Fibroblast of the aortic adventitia (primary cell): Measurements from ENCODE around the gene MSLN. TPM values are rescaled to one million over a fixed set of nuclear protein-coding genes. Genes with fewer than 3 reads are reported as not detected.
"Not testable (repeated sequence)": the region's sequence is repeated elsewhere in the genome, so short reads cannot be mapped to it uniquely, and the experiment has no call there.

Experiments used
- DNase-seq: peaks from one replicate; pipeline ENCODE4 v3.0.0-alpha.2; 2010; ENCODE audit warnings: low read depth
- H3K4me3 ChIP-seq: 2 replicates; pipeline ENCODE4 v1.5.1; 2011; ENCODE audit warnings: low read depth, mild to moderate bottlenecking, control low read depth, low read length, moderate library complexity
- total RNA-seq: library from RNA; depleted of rRNA; stranded (reverse); fragments of >200 nt; gene quantifications from 2 replicates; pipeline ENCODE4 v1.2.3, GENCODE V29; 2012; ENCODE audit warnings: low replicate concordance
- TF ChIP-seq, protein P1 (sequence below): IDR thresholded peaks from 2 replicates; pipeline ENCODE4 v1.5.1; 2011; ENCODE audit warnings: mild to moderate bottlenecking, low read length, control low read depth, inconsistent platforms; ENCODE audit not compliant: insufficient read depth

MSLN gene
- total RNA-seq, 1 donor = not detected

DNA sequence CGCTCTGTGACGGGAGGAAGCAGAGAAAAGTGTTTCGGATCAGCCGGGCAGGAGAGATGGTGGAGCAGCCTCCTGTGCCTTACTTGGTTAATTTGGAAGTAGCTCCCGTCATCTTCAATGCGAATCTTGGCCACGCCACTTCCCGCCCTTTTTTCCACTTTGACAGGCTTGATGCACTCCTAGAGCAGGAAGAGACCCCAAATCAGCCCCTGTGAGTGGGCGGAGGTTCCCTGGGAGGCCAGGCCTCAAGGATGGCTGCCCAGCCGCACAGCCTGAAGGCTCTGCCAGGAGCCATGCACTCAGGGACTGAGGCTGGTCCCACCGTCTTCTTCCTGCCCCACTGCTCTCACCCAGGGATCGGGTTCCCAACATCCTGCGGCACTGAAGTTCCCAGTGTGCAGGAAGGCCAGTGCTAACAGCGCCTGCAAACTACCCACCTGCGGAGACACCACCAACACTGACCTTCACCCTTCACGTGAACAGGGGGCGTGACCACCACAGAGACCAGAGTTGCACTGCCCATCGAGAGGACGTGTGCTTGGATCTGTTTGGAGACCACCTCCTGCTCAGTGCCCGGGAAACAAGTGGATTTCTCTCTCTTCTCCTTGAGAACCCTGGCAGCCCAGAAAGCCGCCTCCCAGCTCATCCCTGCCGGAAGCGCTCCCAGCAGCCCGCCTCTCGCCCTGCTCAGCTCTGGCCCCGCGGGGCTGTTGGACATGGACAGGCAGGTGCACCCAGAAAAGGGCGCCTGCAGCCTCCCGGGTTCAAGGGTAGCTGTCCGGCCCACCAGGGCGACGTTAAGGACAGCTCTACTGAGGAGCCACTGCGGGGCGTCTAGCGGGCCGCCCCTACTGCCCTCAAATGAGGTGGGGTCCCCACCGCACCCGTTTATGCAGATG, 20.7 kb upstream of the MSLN start:
- TF ChIP-seq, protein P1, sequence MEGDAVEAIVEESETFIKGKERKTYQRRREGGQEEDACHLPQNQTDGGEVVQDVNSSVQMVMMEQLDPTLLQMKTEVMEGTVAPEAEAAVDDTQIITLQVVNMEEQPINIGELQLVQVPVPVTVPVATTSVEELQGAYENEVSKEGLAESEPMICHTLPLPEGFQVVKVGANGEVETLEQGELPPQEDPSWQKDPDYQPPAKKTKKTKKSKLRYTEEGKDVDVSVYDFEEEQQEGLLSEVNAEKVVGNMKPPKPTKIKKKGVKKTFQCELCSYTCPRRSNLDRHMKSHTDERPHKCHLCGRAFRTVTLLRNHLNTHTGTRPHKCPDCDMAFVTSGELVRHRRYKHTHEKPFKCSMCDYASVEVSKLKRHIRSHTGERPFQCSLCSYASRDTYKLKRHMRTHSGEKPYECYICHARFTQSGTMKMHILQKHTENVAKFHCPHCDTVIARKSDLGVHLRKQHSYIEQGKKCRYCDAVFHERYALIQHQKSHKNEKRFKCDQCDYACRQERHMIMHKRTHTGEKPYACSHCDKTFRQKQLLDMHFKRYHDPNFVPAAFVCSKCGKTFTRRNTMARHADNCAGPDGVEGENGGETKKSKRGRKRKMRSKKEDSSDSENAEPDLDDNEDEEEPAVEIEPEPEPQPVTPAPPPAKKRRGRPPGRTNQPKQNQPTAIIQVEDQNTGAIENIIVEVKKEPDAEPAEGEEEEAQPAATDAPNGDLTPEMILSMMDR = no peak
- H3K4me3 ChIP-seq = peak overlapping the region; percentile 82
- no peak for DNase-seq

DNA sequence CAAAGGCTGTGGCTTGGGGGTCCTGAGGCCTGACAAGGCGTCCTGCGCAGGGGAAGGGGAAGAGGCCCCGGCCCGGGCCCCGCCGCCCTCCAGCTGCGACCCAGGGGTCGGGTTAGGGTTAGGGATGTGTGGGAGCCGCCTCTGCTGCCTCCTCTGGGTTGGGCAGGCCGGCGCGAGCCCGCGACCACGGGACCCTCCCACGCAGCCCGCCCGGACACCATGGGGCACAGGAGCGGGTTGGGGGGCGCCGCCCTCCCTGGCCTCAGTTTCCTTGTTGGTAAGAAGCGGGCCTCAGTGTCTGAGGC, 20.1 kb upstream of the MSLN start:
- peak overlapping the region; percentile 82 for H3K4me3 ChIP-seq
- no peak for DNase-seq

DNA sequence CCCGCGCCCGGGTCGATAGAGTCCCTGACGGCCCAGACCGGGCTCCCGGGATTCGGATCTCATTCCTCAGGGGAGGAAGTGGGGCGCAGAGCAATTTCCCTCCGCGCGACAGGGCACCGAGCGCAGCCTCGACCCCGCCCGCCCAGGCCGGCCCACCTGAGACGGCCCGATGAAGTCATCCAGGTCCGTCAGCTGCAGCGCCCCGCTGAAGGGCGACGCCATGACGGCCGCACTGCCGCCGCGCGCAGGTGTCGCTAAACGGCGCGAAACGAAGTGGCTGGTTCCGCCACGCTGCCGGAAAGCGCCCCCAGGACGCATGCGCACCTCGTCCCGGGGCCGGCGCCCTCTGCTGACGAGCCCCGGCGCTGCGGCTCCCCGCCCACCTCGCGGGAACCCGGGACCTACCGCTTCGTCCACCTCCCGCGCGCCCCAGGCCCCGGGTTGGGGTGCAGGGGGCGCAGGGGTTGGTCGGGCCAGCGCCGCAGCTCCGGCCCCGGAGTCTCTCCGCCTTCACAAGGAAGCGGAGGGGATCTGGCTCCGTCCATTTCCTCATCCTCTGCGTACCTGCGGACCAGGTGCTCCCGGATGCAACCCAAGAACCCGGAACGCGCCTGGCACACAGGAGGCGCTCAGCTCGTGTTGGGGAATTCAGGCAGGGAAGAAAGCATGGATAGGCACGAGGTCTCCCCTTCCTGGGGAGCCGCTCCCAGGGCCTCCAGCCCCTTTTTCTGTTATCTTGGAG, 19.6 kb upstream of the MSLN start, which contains the start of gene CIAO3:
CIAO3 (minus strand) TSS at position 234 of the 742 bp plus-strand sequence; CDS start at position 222, 12 bp downstream.
- H3K4me3 ChIP-seq = peak within 1 kb of the TSS; percentile 82
- DNase-seq = peak; percentile 87
- TF ChIP-seq, protein P1 = peak; percentile 70

More for the DNA sequence above, 20.1 kb upstream of the MSLN start:
- TF ChIP-seq, protein P1 = no peak

DNA sequence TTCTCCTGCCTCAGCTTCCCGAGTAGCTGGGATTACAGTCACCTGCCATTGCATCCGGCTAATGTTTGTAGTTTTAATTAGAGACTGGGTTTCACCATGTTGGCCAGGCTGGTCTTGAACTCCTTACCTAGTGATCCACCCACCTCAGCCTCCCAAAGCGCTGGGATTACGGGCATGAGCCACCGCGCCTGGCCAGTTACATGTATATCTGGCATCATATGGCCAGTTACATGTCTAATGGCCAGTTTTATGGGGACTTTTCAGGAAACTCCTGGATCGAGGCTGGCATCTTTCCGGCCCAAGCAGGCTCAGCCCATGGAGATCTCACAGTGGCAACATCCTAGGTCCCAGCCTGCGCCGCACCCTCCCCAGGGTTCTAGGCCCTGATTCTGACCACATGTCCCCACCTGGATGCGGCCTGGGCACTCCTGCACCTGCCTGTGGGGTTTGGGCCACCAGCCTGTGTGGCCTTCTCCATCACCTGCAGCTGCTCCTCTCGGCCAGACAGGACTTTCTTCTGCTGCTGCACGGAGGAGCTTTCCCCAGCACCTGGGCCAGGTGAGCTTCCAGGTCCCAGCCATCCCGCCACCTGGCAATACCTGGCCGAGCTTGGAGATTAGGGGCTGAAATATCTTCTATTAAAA, 18.4 kb upstream of the MSLN start:
- TF ChIP-seq, protein P1 = no peak
- DNase-seq = no peak

DNA sequence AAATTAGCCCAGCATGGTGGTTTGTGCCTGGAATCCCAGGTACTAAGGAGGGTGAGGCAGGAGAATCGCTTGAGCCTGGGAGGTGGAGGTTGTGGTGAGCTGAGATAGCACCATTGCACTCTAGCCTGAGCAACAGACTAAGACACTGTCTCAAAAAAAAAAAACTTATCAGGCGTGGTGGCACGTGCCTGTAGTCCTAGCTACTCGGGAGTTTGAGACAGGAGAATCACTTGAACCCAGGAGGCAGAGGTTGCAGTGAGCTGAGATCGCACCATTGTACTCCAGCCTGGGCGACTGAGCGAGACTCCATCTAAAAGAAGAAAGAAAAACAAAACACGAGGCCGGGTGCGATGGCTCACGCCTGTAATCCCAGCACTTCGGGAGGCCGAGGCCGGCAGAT, 17.6 kb upstream of the MSLN start:
- H3K4me3 ChIP-seq, DNase-seq: not testable (repeated sequence)

More for the DNA sequence above, 18.4 kb upstream of the MSLN start:
- no peak overlapping the region for H3K4me3 ChIP-seq

DNA sequence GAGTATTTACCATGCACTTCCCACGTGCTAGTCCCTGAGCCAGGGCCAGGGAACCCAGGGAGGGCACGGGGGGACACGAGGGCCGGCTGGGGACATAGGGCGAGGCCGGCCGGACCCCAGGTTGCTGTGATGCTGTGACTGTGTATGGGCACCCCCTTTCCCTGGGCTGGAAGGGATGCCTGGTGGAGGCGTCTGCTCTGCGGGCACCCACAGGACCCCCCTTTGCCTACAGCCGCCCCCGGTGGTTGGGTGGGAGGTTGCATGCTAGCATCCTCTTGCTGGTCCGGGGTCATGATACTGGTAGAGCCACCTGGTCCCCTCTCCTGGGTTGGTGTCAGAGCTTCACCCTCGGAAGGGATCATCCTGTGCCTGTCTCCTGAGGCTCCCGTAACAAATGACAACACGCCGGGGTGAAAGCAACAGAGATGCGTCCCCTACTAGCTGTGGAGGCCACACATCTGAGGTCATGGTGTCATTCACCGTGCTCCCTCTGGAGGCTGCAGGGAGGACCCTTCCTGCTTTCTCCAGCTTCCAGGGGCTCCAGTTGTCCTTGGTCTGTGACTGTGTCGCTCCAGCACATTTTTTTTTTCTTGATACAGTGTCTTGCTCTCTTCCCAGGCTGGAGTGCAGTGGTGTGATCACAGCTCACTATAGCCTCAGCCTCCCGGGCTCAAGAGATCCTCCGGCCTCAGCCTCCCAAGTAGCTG, 16.6 kb upstream of the MSLN start:
- TF ChIP-seq, protein P1 = no peak
- no peak for DNase-seq
- H3K4me3 ChIP-seq = no peak overlapping the region
